Stimulated activated CD4-positive, alpha-beta T cell treated with anti-CD3 and anti-CD28 coated beads, Interleukin-4, amount 100 ng/mL, for 4 hours (primary cell): ENCODE data around the gene ARMC10.
"Not testable (repeated sequence)": the region's sequence is repeated elsewhere in the genome, so short reads cannot be mapped to it uniquely, and the experiment has no call there.

Experiments used
- DNase-seq, 2 experiments: peaks; one replicate each; pipeline ENCODE4 v3.0.0-alpha.2; 2020

The ARMC10 gene

GRCh38 chr7:103079836-103080235, 4.9 kb downstream of the ARMC10 start:
- DNase-seq: no peak

- DNase-seq: no peak
Observed at GRCh38 chr7:103080923-103081322, 6.0 kb downstream of the ARMC10 start.

- DNase-seq: no peak
Observed at GRCh38 chr7:103082497-103082896, 7.6 kb downstream of the ARMC10 start.

- no peak for DNase-seq
Observed at GRCh38 chr7:103083210-103083609, 8.3 kb downstream of the ARMC10 start.

GRCh38 chr7:103092321-103092720, 17.4 kb downstream of the ARMC10 start:
- DNase-seq: not testable (repeated sequence)

- no peak for DNase-seq
Observed at GRCh38 chr7:103093429-103093828, 18.5 kb downstream of the ARMC10 start.

- no peak for DNase-seq
Observed at GRCh38 chr7:103094102-103094501, 19.2 kb downstream of the ARMC10 start.

GRCh38 chr7:103095558-103095957, 20.6 kb downstream of the ARMC10 start:
- DNase-seq: not testable (repeated sequence)

- DNase-seq: no peak
Observed at GRCh38 chr7:103097041-103097440, 22.1 kb downstream of the ARMC10 start.

- no peak for DNase-seq
Observed at GRCh38 chr7:103100348-103100747, 25.4 kb downstream of the ARMC10 start.

GRCh38 chr7:103101543-103101942, 26.6 kb downstream of the ARMC10 start:
- DNase-seq: no peak

- DNase-seq: no peak
Observed at GRCh38 chr7:103106005-103106702, 31.2 kb downstream of the ARMC10 start.

- DNase-seq: not testable (repeated sequence)
Observed at GRCh38 chr7:103106703-103107070, 31.7 kb downstream of the ARMC10 start.

- no peak for DNase-seq
Observed at GRCh38 chr7:103113164-103113563, 38.2 kb downstream of the ARMC10 start.

- no peak for DNase-seq
Observed at GRCh38 chr7:103114576-103115008, 39.7 kb downstream of the ARMC10 start.

- no peak for DNase-seq
Observed at GRCh38 chr7:103115771-103116170, 40.8 kb downstream of the ARMC10 start.

- DNase-seq: no peak
Observed at GRCh38 chr7:103116511-103116910, 41.6 kb downstream of the ARMC10 start.

- no peak for DNase-seq
Observed at GRCh38 chr7:103116991-103117390, 42.1 kb downstream of the ARMC10 start.

- no peak for DNase-seq
Observed at GRCh38 chr7:103117465-103117864, 42.5 kb downstream of the ARMC10 start.

- DNase-seq: no peak
Observed at GRCh38 chr7:103119791-103120291, 44.9 kb downstream of the ARMC10 start.

GRCh38 chr7:103120362-103120761, 45.4 kb downstream of the ARMC10 start:
- DNase-seq: no peak

- DNase-seq: no peak
Observed at GRCh38 chr7:103121641-103122040, 46.7 kb downstream of the ARMC10 start.

GRCh38 chr7:103123529-103123928, 48.6 kb downstream of the ARMC10 start:
- DNase-seq: no peak

GRCh38 chr7:103124429-103124979, 49.6 kb downstream of the ARMC10 start:
- DNase-seq: no peak

- no peak for DNase-seq
Observed at GRCh38 chr7:103127006-103127405, 52.1 kb downstream of the ARMC10 start.
